ENCODE measurements around the gene CALCB.
"Not testable (repeated sequence)": the region's sequence is repeated elsewhere in the genome, so short reads cannot be mapped to it uniquely, and the experiment has no call there.

The CALCB gene

GRCh38 chr11:15073361-15074205 is at the start of gene CALCB:
TSS of gene CALCB (plus strand) at chr11:15073593. CDS start at chr11:15074719, 1,126 bp downstream.
- no peak for DNase-seq (ENCODE audit: low spot score)
- TF ChIP-seq CTCF (IDR thresholded peaks at IDR 0.05; ENCODE audit: extremely low read depth, missing control alignments), result no peak

- TF ChIP-seq CTCF (IDR thresholded peaks at IDR 0.05; ENCODE audit: extremely low read depth, missing control alignments), result no peak
- no peak for DNase-seq (ENCODE audit: low spot score)
Measured at GRCh38 chr11:15027011-15027410, 46.4 kb upstream of the CALCB start.

GRCh38 chr11:15027956-15028355 is 45.4 kb upstream of the CALCB start:
- no peak for DNase-seq (ENCODE audit: low spot score)
- TF ChIP-seq CTCF (IDR thresholded peaks at IDR 0.05; ENCODE audit: extremely low read depth, missing control alignments), result no peak

- DNase-seq (ENCODE audit: low spot score), result no peak
Measured at GRCh38 chr11:15028379-15028778, 45.0 kb upstream of the CALCB start.

GRCh38 chr11:15031945-15032344 is 41.4 kb upstream of the CALCB start:
- DNase-seq (ENCODE audit: low spot score), result not testable (repeated sequence)

More at GRCh38 chr11:15028379-15028778, 45.0 kb upstream of the CALCB start:
- no peak for TF ChIP-seq CTCF (IDR thresholded peaks at IDR 0.05; ENCODE audit: extremely low read depth, missing control alignments)

GRCh38 chr11:15034687-15035267 is 38.6 kb upstream of the CALCB start:
- TF ChIP-seq CTCF (IDR thresholded peaks at IDR 0.05; ENCODE audit: extremely low read depth, missing control alignments), result no peak
- DNase-seq (ENCODE audit: low spot score), result no peak

- DNase-seq (ENCODE audit: low spot score), result no peak
- no peak for TF ChIP-seq CTCF (IDR thresholded peaks at IDR 0.05; ENCODE audit: extremely low read depth, missing control alignments)
Measured at GRCh38 chr11:15035283-15035682, 38.1 kb upstream of the CALCB start.
